Measurements from ENCODE around the gene SRPRB.
A peak's percentile ranks its signal among the peaks of the same experiment; 100 is the strongest.

The SRPRB gene

GRCh38 chr3:133805702-133806475 is at the start of gene SRPRB:
Gene SRPRB, plus strand, starts transcription at chr3:133805815. Its CDS starts 34 bp downstream, at chr3:133805849.
- TF ChIP-seq CTCF (conservative IDR thresholded peaks at IDR 0.05; ENCODE audit: low read depth, low read length), result no peak
- peak; percentile 96 for DNase-seq (ENCODE audit: low read depth)
- peak within 1 kb of the TSS; percentile 98 for H3K4me3 ChIP-seq (ENCODE audit: low read depth, low read length)

GRCh38 chr3:133756716-133757694 is 48.6 kb upstream of the SRPRB start:
- no peak for TF ChIP-seq CTCF (conservative IDR thresholded peaks at IDR 0.05; ENCODE audit: low read depth, low read length)
- H3K4me3 ChIP-seq (ENCODE audit: low read depth, low read length), result no peak overlapping the region
- DNase-seq (ENCODE audit: low read depth), result no peak

- TF ChIP-seq CTCF (conservative IDR thresholded peaks at IDR 0.05; ENCODE audit: low read depth, low read length), result no peak
- DNase-seq (ENCODE audit: low read depth), result no peak
- H3K4me3 ChIP-seq (ENCODE audit: low read depth, low read length), result no peak overlapping the region
Observed at GRCh38 chr3:133757701-133758567, 47.7 kb upstream of the SRPRB start.

GRCh38 chr3:133758568-133758928 is 47.1 kb upstream of the SRPRB start:
- DNase-seq (ENCODE audit: low read depth), result no peak
- H3K4me3 ChIP-seq (ENCODE audit: low read depth, low read length), result no peak overlapping the region
- no peak for TF ChIP-seq CTCF (conservative IDR thresholded peaks at IDR 0.05; ENCODE audit: low read depth, low read length)

- H3K4me3 ChIP-seq (ENCODE audit: low read depth, low read length), result no peak overlapping the region
- DNase-seq (ENCODE audit: low read depth), result no peak
- TF ChIP-seq CTCF (conservative IDR thresholded peaks at IDR 0.05; ENCODE audit: low read depth, low read length), result no peak
Observed at GRCh38 chr3:133758964-133759739, 46.5 kb upstream of the SRPRB start.

Measured in choroid plexus epithelial cell (primary cell).